Stomach (tissue), 4 donors: ENCODE data around the gene COL3A1.

ENCODE experiments used
- CTCF ChIP-seq, 7 experiments: fragments of 450-650 bp in 4 of 7; fragments of 200-600 bp in 3 of 7; sonication (generic) in 3 of 7; IDR thresholded peaks; one replicate each; pipeline ENCODE4 v1.5.1; 2016 to 2019; ENCODE audit warnings: antibody characterized with exemption in 7 of 7, control low read depth in 2 of 7, mild to moderate bottlenecking in 1 of 7
- EP300 ChIP-seq: sonication (generic); formaldehyde crosslinking; IDR thresholded peaks from one replicate; pipeline ENCODE4 v1.6.1; 2017; ENCODE audit warnings: antibody characterized with exemption
- POLR2A ChIP-seq, 4 donors: fragments of 450-650 bp; IDR thresholded peaks; one replicate each; pipeline ENCODE4 v1.6.1; 2016; ENCODE audit warnings: antibody characterized with exemption in 4 of 4, control low read depth in 2 of 4, mild to moderate bottlenecking in 1 of 4, moderate library complexity in 1 of 4
- POLR2AphosphoS5 ChIP-seq, 3 donors: sonication (generic); formaldehyde crosslinking; IDR thresholded peaks; one replicate each; pipeline ENCODE4 v1.6.1; 2016; ENCODE audit warnings: antibody characterized with exemption in 3 of 3

DNA sequence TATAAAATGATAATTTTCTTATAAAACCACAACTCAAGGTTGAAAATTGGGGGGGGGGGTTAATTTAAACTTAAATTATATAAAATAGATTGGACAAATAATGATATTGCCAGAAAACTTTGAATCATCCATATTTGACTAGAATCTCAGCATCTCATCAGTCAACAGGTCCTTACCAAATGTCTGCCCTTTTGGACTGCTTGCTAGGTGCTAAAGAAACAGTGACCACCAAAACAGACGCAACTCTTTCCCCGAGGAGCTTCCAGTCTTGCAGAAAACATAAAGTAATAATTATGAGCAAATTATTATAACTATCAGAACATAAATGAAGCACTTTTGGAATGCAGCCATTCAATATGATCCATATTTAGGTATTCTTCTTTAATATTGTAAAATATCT lies 8.6 kb upstream of the COL3A1 start:
- TF ChIP-seq CTCF (IDR thresholded peaks at IDR 0.05) (no peak), POLR2A (IDR thresholded peaks at IDR 0.05) (no peak), EP300 (no peak), POLR2AphosphoS5 (IDR thresholded peaks at IDR 0.05) (no peak)
